COLO668 (cell line): ENCODE results near the gene AWAT2.

Experiments used
- DNase-seq: peaks from one replicate; lab custom pipeline; 2025; ENCODE audit not compliant: unreplicated experiment; lab: John Stamatoyannopoulos, UW

Gene AWAT2

GRCh38 chrX:70042399-70043371, 7.1 kb downstream of the AWAT2 start:
- no peak for DNase-seq

GRCh38 chrX:70041993-70042392, 7.7 kb downstream of the AWAT2 start:
- DNase-seq, result no peak

- DNase-seq, result no peak
These were observed 10.0 kb downstream of the AWAT2 start for GRCh38 chrX:70039758-70040157.

GRCh38 chrX:70038951-70039350, 10.8 kb downstream of the AWAT2 start:
- DNase-seq, result no peak

DNA sequence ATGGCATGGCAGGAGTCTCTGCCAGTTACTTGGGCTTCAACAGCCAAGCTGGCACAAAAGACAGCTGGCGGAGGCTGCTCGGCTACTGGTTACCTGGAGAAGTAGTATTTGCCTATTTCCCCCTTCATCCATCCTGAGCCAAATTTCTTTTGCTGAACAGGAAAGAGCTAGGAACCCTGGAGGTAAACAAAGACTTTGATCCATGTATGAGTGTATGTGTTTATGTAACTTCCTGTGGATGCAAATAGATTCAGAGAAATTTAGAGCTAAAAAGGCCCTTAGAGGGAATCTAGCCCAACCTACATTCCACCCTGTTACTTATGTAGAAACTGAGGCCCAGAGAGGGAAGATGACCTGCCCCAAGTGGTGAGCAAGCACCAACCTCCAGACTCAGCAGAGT, 11.2 kb downstream of the AWAT2 start:
- no peak for DNase-seq

DNA sequence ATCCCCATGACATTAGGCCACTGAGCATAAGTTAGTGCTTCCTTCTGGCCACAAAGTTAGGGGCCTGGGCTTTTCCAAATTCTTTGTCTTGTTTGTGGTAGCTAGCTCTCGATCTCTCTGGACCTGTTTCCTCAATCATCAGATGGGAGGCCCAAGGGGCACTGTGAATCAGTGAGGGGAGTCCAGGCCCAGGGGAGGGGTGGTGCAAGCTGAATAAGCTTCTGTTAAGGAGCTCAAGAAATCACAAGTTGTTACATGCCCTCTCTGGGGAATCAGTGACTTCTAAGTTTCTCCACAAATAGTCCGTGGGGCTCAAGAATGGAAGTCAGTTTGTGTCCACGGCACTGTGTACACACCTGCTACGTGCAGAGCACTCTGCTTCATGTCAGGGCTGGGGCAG, 15.1 kb downstream of the AWAT2 start:
- DNase-seq, result no peak

GRCh38 chrX:70033348-70034051, 16.2 kb downstream of the AWAT2 start:
- DNase-seq, result peak; percentile 8

DNA sequence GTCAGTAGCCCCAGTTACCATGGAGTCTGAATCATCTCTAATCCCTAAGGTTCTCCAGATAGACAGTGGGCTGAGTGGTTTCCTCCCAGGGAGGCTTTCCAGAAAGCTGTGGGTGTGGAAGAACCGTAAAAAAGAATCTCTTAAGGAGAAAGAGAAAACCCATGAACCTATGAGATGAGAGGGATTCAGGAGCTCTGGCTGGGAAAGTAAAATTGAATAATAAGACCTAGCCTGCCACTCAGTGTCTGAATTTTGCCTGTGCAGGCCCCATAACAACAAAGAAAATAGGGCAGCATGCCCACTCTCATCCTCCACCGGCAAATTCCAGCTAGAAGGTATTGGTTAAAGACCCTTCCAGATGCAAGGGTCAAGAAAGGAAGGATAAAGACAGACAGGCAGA, 16.9 kb downstream of the AWAT2 start:
- no peak for DNase-seq

- peak; percentile 18 for DNase-seq
These were observed 19.4 kb downstream of the AWAT2 start for GRCh38 chrX:70030301-70030767.

DNA sequence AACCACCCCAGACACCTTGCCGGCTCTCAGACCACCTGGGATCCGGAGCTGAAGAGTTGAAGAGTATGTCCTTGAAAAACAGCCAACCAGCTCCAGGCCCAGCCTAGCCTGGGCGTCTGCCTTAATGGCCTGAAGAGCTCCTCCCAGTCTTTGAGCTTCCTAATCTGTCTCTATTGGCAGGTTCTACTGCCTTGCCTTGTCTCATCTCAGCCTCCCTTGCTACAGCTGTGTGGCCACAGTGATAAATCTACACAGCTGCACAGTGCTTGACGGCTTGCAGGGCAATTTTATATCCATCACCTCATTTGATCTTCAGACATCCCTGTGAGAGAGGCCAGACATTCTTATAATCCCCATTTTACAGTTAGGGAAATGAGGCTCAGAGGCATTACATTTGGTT, 19.9 kb downstream of the AWAT2 start:
- DNase-seq, result no peak

GRCh38 chrX:70026851-70027200, 22.9 kb downstream of the AWAT2 start:
- no peak for DNase-seq

DNA sequence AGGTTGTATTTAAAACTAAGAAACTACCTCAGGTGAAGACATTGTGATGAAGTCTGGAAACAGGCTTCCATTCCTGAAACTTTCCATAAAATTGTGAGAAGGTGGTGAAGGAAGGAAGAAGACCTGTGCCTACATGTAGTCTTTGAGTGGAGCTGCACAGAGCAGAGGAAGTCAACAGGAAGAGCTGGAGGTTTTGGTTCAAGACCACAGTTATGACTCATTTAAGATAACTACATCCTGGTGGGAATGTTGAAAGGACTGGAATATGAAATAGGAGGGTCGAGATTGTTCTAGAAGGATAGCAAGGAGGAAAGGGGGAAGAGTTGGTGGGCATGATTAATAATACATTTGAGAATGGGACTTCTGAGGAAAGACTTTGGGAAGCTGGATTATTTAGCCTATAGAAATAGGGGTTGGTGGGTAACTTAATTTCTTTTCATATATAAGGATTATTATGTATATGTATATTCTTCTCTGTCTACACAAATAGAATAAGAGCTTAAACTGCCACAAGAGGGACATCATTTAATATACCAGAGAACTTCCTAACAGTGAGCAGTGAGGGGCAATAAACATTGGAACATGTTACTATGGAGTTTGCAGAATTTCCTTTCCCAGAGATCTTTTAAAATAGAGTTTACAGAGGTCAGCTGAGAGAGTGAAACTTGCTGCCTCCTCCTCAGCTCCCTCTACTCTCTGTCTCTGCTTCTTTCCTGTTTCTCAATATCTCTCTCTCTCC, 23.5 kb downstream of the AWAT2 start:
- no peak for DNase-seq

- DNase-seq, result no peak
These were observed 24.3 kb downstream of the AWAT2 start for GRCh38 chrX:70025464-70025863.

- no peak for DNase-seq
These were observed 27.1 kb downstream of the AWAT2 start for GRCh38 chrX:70022616-70023015.

GRCh38 chrX:70016513-70016912, 33.2 kb downstream of the AWAT2 start:
- no peak for DNase-seq

- DNase-seq, result no peak
These were observed 36.0 kb downstream of the AWAT2 start for GRCh38 chrX:70013466-70014381.

DNA sequence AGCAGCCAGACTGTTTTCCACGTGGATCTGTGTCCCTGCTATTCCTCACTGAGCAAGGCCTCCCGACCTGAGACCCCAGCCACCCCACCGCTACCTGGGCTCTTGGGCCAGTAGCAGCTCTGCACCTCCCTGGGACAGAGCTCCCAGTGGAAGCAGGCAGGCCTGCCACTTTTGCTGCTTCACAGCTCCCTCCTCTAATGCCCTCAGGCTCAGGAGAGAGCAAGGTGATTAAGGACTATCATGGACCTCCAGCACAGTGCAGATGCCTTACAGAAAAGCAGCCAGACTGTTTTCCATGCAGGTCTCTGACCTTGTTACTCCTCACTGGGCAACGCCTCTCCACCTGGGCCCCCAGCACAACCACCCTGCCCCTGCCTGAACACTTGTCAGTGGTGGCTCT, 37.0 kb downstream of the AWAT2 start:
- DNase-seq, result no peak

GRCh38 chrX:70009970-70010369, 39.8 kb downstream of the AWAT2 start:
- no peak for DNase-seq

- no peak for DNase-seq
These were observed 40.7 kb downstream of the AWAT2 start for GRCh38 chrX:70009049-70009448.

GRCh38 chrX:70007946-70008345, 41.8 kb downstream of the AWAT2 start:
- DNase-seq, result no peak
